22Rv1 (cell line): ENCODE measurements around the gene PDK2.

Experiments
- ZFX ChIP-seq: fragments of 450-650 bp; IDR thresholded peaks from 2 replicates; pipeline ENCODE4 v1.6.1; 2017; ENCODE audit warnings: antibody characterized with exemption, borderline replicate concordance
- TF ChIP-seq, protein P1 (sequence below): fragments of 450-650 bp; IDR thresholded peaks from 2 replicates; pipeline ENCODE4 v1.5.1; 2017; ENCODE audit warnings: mild to moderate bottlenecking

DNA sequence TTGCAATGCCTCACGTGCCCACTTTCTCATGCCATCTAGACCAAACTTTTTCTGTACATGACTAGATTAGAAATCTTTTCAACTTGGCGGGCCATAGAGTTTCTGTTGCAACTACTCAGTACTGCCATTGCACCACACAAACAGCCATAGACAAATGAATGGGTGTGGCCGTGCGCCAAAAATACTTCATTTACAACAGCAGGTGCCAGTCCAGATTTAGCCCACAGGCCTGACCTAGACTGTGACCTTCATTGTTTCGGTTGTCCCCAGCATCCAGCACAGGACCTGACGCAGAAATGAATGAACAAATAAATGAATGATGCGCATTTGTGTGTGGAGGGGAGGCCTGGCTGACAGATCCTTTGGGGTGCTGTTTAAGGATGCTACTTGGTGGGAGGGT lies 14.3 kb upstream of the PDK2 start:
- TF ChIP-seq, protein P1, sequence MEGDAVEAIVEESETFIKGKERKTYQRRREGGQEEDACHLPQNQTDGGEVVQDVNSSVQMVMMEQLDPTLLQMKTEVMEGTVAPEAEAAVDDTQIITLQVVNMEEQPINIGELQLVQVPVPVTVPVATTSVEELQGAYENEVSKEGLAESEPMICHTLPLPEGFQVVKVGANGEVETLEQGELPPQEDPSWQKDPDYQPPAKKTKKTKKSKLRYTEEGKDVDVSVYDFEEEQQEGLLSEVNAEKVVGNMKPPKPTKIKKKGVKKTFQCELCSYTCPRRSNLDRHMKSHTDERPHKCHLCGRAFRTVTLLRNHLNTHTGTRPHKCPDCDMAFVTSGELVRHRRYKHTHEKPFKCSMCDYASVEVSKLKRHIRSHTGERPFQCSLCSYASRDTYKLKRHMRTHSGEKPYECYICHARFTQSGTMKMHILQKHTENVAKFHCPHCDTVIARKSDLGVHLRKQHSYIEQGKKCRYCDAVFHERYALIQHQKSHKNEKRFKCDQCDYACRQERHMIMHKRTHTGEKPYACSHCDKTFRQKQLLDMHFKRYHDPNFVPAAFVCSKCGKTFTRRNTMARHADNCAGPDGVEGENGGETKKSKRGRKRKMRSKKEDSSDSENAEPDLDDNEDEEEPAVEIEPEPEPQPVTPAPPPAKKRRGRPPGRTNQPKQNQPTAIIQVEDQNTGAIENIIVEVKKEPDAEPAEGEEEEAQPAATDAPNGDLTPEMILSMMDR: no peak
- no peak for TF ChIP-seq ZFX
